ENCODE data around the gene CS. TPM values are rescaled to one million over a fixed set of nuclear protein-coding genes. Genes with fewer than 3 reads are reported as not detected.
A peak's percentile ranks its signal among the peaks of the same experiment; 100 is the strongest.

CS gene
- total and polyA plus RNA-seq, 2 donors (not counting 1 experiment from before 2014, with no cell fraction given), result 117 to 170 TPM

- H2AFZ ChIP-seq (ENCODE audit: low read length), result no peak overlapping the region
These were observed 38.5 kb downstream of the CS start for GRCh38 chr12:56261503-56262232.

GRCh38 chr12:56260921-56261320 lies 39.2 kb downstream of the CS start:
- no peak overlapping the region for H3K27ac ChIP-seq (ENCODE audit: insufficient read depth, low read length)
- no peak for DNase-seq (ENCODE audit: low read depth in 2 of 2)
- no peak for TF ChIP-seq EZH2 (IDR thresholded peaks at IDR 0.05; ENCODE audit: low read length, missing control alignments)
- no peak for TF ChIP-seq CTCF (conservative IDR thresholded peaks at IDR 0.05 in 1 of 2, IDR thresholded peaks at IDR 0.05 in 1 of 2; ENCODE audit: low read depth in 1 of 2, low read length in 2 of 2)

More at GRCh38 chr12:56261503-56262232, 38.5 kb downstream of the CS start:
- Histone ChIP-seq H3K4me1 (ENCODE audit: control insufficient read depth, extremely low read depth, insufficient read depth, low read length) (peaks cover 11% of the 10 kb centered on the region), H4K20me1 (ENCODE audit: control insufficient read depth, extremely low read depth, insufficient read depth, low read length) (no peaks in the 10 kb centered on the region), H3K4me3 (replicated peaks in 1 of 4; ENCODE audit: control extremely low read depth in 1 of 4, insufficient read depth in 1 of 4, low read depth in 3 of 4, low read length in 4 of 4) (no peak overlapping the region), H3K27me3 (ENCODE audit: control insufficient read depth, insufficient read depth, low read length) (no peaks in the 10 kb centered on the region), H3K4me2 (ENCODE audit: extremely low read depth, insufficient read depth, low read length) (no peak overlapping the region), H3K9ac (ENCODE audit: insufficient read depth, low read length) (no peak overlapping the region), H3K9me3 (ENCODE audit: control insufficient read depth, insufficient read depth, low read depth, low read length) (no peaks in the 10 kb centered on the region), H3K79me2 (ENCODE audit: control insufficient read depth, insufficient read depth, low read length) (peaks cover 14% of the 10 kb centered on the region), H3K36me3 (ENCODE audit: control insufficient read depth, insufficient read depth, low read length) (no peaks in the 10 kb centered on the region), H3K27ac (ENCODE audit: insufficient read depth, low read length) (peak overlapping the region; percentile 60)
- TF ChIP-seq EZH2 (IDR thresholded peaks at IDR 0.05; ENCODE audit: low read length, missing control alignments) (no peak), CTCF (conservative IDR thresholded peaks at IDR 0.05 in 1 of 2, IDR thresholded peaks at IDR 0.05 in 1 of 2; ENCODE audit: low read depth in 1 of 2, low read length in 2 of 2) (no peak)
- peak; percentile 53 to 80 for DNase-seq (ENCODE audit: low read depth in 2 of 2)

GRCh38 chr12:56260380-56260779 lies 39.8 kb downstream of the CS start:
- no peaks in the 10 kb centered on the region for H3K27me3 ChIP-seq (ENCODE audit: control insufficient read depth, insufficient read depth, low read length)
- H3K27ac ChIP-seq (ENCODE audit: insufficient read depth, low read length), result no peak overlapping the region
- DNase-seq (ENCODE audit: low read depth in 2 of 2), result no peak
- peaks cover 25% of the 10 kb centered on the region for H3K79me2 ChIP-seq (ENCODE audit: control insufficient read depth, insufficient read depth, low read length)
- no peaks in the 10 kb centered on the region for H4K20me1 ChIP-seq (ENCODE audit: control insufficient read depth, extremely low read depth, insufficient read depth, low read length)
- H3K4me1 ChIP-seq (ENCODE audit: control insufficient read depth, extremely low read depth, insufficient read depth, low read length), result peaks cover 15% of the 10 kb centered on the region
- no peak overlapping the region for H3K4me3 ChIP-seq (replicated peaks in 1 of 4; ENCODE audit: control extremely low read depth in 1 of 4, insufficient read depth in 1 of 4, low read depth in 3 of 4, low read length in 4 of 4)
- H3K36me3 ChIP-seq (ENCODE audit: control insufficient read depth, insufficient read depth, low read length), result peaks cover 4% of the 10 kb centered on the region
- TF ChIP-seq EZH2 (IDR thresholded peaks at IDR 0.05; ENCODE audit: low read length, missing control alignments) (no peak), CTCF (conservative IDR thresholded peaks at IDR 0.05 in 1 of 2, IDR thresholded peaks at IDR 0.05 in 1 of 2; ENCODE audit: low read depth in 1 of 2, low read length in 2 of 2) (no peak)
- H3K9me3 ChIP-seq (ENCODE audit: control insufficient read depth, insufficient read depth, low read depth, low read length), result no peaks in the 10 kb centered on the region
- H2AFZ ChIP-seq (ENCODE audit: low read length), result no peak overlapping the region
- H3K4me2 ChIP-seq (ENCODE audit: extremely low read depth, insufficient read depth, low read length), result no peak overlapping the region
- no peak overlapping the region for H3K9ac ChIP-seq (ENCODE audit: insufficient read depth, low read length)

More at GRCh38 chr12:56260921-56261320, 39.2 kb downstream of the CS start:
- Histone ChIP-seq H3K79me2 (ENCODE audit: control insufficient read depth, insufficient read depth, low read length) (peaks cover 21% of the 10 kb centered on the region), H3K4me1 (ENCODE audit: control insufficient read depth, extremely low read depth, insufficient read depth, low read length) (peaks cover 15% of the 10 kb centered on the region), H3K4me3 (replicated peaks in 1 of 4; ENCODE audit: control extremely low read depth in 1 of 4, insufficient read depth in 1 of 4, low read depth in 3 of 4, low read length in 4 of 4) (no peak overlapping the region), H3K4me2 (ENCODE audit: extremely low read depth, insufficient read depth, low read length) (no peak overlapping the region), H3K9me3 (ENCODE audit: control insufficient read depth, insufficient read depth, low read depth, low read length) (no peaks in the 10 kb centered on the region), H2AFZ (ENCODE audit: low read length) (no peak overlapping the region), H4K20me1 (ENCODE audit: control insufficient read depth, extremely low read depth, insufficient read depth, low read length) (no peaks in the 10 kb centered on the region), H3K36me3 (ENCODE audit: control insufficient read depth, insufficient read depth, low read length) (no peaks in the 10 kb centered on the region), H3K27me3 (ENCODE audit: control insufficient read depth, insufficient read depth, low read length) (no peaks in the 10 kb centered on the region), H3K9ac (ENCODE audit: insufficient read depth, low read length) (no peak overlapping the region)
